Fibroblast of skin of left quadriceps (primary cell): ENCODE data around the gene ZSCAN26.

Source experiments
- DNase-seq, 2 experiments: peaks; one replicate each; pipeline ENCODE4 v3.0.0-alpha.2; 2013; ENCODE audit warnings: low read depth in 2 of 2

ZSCAN26 gene

DNA sequence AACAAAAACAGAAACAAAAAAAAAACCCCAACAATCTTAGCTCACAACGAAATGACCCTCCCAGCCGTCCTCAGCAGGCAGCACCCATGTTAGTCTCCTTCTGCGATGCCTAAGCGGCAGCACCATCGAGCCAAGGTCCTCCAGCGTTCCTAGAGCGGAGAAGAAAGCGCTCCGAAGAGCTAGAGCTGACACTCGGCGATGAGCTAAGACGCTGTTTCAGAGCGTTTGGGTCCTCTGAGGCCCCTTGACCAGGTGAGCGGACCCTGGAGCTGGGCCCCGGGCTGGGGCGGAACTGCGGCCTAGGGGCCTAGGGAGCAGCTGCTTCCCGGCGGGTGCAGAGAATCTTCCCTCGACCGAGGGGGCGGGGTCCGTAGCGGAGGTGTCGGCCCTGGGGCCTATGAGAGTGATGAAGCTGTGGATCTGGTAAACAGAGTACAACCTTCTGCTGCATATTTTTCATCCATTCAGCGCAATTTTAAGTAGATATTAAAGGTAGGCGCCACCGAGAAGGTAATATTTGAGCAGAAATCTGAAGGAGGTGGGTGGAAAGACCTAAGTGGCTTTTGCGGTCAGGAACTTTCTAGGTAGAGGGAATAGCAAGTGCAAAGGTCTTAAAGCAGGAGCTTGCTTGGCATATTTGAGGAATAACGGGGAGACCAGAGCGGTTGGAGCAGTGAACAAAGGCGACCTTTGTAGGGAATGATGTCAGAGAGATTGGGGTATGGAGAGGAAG lies at the start of gene ZSCAN26:
ZSCAN26 (plus strand) TSS at position 182 of the 733 bp plus-strand sequence. CDS start 4,777 bp downstream, outside the sequence.
- peak; percentile 78 to 80 for DNase-seq

DNA sequence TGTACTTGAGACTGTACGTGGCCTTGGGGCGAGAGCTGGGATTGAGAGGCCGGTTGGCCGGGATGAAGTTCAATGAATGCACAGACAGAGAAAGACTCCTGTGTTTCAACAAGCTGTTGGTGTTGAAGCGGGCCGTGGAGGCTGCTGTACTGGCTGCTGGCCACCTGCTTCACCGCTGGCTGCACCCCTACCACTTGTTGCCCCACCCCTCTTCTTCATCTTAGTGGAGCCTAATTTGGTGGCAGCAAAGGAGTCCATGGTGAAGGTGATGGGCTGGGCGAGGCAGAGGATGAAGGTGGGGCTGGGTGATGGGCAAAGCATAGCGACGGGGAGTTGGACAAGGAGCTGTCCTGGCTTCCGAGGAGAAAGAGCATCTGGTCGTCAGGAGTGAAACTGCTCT lies 49.1 kb upstream of the ZSCAN26 start:
- no peak for DNase-seq

DNA sequence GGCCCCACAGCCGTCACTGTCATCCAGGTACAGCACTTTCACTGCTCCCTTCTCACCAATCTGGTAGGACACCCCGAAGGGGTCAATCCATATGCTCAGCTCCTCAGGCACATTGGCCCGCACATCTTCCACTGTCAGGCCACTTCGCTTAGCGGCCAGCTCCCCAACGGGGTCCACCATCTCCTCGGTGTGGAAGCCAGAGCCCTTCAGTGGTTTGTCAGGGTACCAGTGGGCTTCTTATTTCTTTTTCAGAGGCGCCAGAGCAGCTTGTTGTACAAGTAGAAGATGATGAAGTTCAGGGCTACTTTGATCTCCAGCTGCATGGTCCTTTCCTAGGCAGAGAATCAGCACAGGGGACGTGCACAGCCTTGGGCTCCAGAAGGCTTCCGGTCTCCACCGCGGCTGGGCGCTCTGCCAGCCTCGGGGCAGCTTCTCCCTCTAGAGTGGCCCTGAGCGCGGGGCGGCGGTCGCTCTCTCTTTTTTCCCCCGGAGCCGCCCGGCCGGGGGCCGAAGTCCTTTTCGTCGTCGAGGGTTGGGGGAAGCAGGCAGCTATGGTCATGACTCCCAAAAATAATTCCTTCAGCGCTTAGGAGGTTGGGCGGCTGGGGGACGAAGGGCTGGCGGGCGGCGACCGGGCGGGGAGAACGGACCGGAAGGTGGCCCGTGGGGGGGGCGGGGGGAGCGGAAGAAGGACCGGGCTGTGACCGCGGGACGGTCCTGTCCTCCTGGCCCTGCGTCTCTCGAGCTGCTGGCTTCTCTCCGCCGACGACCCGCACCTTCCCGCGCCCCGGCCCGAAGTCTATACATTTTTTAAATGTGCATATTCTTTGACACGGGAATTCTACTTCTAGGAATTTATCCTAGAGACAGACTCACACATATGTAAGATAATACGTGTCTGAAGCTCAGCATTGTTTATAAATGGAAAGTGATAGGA lies 48.4 kb upstream of the ZSCAN26 start:
- peak; percentile 28 to 36 for DNase-seq

DNA sequence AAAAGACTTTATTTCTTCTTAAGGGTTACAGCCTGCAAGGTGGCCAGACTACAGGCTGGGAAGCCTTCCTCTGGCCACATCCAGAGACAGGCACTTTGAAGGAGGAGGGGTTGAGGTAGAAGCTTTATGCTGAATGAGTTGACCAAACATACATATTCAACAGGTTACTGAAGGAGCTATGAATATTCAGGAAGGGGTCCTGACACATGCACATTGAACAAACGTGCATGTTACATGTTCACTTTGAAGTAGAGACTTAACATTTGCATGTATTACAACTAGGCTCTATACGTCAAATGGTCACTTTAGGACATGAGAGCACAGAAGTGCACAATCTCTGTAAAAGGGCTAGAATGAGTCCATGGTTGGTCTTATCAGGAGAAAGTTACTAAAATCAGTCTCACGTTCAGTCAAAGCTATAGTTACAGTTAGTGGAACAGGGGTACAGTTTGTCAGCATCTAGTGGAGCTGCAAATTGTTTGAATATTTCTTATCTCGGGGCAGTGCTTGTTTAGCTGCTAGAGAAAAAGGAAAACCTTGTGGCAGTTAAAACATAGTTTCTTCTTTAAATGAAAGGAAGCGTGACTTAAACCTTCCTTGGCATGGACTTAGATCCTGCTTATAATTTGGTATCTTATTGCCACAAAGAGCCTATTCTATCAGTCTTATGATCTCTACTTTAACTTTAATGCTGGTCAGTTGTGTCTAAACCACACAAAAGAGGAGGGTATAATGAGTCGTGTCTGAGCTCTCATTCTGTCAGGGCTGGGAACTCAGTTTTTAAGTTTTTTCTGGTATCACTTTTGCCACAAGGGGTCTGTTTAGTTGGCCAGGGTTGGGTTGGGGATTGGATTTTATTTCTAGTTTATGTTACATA lies 46.4 kb upstream of the ZSCAN26 start:
- no peak for DNase-seq

DNA sequence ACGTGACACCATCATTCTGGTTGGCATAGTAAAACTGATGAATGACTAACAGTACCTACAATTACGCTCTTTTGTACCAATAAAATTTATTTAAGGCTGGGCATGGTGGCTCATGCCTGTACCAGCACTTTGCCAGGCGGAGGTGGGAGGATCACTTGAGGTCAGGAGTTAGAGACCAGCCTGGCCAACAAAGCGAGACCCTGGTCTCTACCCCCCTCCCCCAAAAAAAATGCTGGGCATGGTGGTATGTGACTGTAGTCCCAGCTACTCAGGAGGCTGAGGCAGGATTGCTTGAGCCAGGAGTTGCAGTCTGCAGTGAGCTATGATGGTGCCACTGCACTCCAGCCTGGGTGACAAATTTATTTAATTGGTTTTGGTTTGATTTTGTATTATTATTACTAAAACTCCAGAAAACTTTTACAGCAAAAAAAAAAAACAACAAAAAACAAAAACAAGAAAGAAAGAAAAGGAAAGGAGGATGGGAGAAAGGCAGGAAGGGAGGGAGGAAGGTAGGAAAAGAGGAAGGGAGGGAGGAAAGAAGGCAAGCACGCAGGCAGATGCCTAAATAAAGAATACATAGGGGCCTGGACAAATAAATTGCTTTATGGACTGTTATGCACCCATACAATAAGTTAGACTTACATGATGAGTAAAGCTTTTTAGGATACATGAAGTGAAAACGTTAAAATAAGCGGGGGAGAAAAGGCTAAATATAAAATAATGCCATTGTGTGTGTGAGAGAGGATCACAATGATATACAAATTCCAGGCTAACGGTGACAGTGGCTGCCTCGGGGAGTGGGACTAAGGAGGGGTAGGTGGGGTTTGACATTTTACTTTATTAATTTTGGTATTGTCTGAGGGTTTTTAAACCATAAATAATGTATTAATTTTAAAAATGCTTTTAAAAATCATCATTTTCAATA lies 42.5 kb upstream of the ZSCAN26 start:
- DNase-seq, result no peak

DNA sequence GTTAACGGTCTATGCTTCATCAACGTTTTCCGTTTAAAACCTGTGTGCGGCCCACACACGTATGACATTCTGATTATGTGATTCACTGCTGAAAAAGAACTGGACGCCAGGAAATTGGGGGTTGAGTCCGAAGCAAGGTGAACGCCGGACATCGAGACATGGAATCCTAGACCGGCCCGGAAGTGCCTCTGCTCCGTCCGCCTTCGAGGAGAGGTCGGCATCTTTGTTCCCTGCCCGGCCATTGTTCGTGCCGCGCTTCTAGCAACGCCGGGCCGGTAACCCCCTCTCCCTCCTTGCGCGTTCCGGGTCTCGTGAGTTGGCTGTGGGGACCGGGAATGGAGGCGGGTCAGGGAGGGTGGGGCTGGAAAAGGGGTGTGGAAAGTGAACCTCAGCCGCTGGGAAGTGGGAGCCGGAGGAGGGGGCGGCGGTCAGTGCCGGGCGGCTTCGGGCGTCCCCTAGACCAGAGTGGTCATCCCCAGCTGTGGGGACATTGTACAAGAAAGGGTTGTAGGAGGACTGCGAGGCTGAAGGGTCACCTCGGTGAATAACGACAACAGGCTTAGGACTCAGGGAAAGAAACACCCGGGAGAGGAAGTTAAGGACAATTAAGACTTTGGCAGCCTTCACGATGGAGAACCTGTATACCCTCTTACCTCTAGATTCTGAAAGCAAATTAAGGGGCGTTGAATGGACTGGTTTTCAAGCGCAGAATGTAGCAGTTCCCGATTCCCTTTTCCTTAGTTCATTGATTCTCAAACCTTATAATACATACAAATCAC lies 41.7 kb upstream of the ZSCAN26 start, which contains the start of gene ZSCAN9:
ZSCAN9 (plus strand) TSS at position 220 of the 779 bp plus-strand sequence. CDS start 1,810 bp downstream, outside the sequence.
- peak; percentile 54 to 55 for DNase-seq

DNA sequence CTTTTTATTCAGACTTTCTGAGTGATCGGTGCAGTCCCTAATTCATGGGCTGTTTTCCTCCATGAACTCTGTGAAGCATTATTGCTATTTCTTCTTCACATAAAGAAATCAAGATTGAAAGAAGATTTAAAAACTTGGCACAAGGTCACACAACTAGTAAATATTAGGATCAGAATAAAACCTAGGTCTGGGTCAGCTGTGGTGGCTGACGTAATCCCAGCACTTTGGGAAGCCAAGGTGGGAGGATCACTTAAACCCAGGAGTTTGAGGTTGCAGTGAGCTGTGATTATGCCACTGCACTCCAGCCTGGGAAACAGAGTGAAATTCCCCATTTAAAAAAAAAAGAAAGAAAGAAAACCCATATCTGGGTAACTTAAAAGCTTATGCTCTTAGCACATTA lies 40.5 kb upstream of the ZSCAN26 start:
- DNase-seq, result no peak

DNA sequence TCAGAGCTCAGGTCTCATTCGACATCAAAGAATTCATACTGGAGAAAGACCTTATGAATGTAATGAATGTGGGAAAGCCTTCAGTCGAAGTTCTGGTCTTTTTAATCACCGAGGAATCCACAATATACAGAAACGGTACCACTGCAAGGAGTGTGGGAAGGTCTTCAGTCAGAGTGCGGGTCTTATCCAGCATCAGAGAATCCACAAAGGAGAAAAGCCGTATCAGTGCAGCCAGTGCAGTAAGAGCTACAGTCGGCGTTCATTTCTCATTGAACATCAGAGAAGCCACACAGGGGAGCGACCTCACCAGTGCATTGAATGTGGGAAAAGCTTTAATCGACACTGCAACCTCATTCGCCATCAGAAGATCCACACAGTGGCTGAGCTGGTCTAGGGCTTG lies 34.2 kb upstream of the ZSCAN26 start:
- DNase-seq, result no peak

DNA sequence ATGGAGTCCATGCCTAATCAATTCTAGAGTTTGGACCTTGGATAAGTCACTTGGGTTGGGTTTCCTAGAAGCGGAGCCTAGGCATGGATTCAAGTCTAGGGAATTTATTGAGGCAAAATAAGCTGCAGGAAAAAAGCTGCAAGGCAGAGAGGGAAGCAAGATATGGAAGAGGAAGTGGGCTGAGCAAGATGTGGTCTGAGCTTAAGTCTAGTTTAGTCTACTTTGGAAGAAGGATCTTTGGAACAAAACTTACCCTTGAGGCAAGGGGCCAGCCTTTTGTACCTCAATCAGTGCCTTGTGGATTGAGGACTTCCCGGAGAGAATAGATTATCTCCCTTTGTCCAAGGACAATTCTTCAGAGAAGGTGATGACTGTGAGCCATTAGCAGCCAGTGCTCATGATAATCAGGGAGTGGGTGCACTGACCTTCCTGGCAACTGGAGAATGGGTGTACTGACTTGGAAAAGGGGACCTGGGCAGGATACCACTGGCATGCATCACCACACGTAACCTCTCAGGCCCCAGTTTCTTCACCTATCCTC lies 31.0 kb upstream of the ZSCAN26 start:
- DNase-seq, result no peak

DNA sequence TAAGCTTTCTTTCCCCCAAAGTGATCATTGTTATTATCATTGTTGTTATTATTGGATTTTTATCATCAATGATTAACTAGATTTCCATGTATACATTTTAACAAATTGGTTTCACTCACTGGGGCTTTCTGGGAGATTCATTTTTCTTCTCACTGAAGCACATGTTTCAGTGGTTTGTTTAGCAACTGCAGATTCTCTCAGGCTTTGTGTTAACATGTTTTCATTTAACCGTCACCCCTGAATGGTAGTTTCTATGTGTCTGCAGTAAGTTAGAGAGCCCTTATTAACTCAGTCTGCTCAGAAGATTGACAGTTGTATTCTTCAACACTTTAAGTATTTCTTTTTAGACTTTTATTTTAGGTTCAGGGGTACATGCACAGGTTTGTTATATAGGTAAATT lies 27.3 kb upstream of the ZSCAN26 start:
- DNase-seq, result no peak

DNA sequence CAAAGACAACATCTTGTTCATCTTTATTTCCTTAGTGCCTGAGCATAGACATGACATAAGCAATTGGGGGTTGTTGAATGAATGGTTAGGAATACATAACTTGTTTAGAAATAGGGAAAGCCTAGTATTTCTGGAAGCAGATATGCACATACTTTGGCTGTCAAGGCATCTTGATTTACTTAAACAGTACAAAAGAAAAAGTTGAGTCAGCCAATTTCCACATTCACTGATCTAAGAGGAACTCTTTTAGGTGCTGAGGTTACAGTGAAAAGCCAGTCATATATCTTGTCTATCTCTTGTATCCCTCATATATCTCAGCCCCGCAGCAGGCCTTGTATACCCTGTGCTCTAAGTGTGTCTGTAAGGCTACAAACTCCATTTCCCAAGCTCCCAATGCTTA lies 26.5 kb upstream of the ZSCAN26 start:
- DNase-seq, result no peak

DNA sequence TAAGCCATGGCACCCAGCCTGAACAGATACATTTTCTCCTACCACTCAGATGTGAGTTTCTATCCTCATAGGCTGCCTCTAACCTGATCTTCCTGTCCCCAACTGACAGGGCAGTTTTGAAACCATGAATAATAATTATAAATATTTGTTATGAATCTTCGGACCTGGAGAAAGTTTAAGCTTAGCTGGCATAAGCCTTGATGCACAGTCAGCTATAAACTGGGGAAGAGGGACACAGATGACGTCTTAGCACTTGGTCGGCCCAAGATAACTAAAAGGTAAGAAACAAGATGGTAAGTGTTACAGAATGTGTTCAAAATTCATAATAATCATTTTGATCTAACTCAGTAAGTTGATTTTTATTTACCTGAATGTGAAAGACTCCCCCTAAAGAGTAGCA lies 23.0 kb upstream of the ZSCAN26 start:
- no peak for DNase-seq

DNA sequence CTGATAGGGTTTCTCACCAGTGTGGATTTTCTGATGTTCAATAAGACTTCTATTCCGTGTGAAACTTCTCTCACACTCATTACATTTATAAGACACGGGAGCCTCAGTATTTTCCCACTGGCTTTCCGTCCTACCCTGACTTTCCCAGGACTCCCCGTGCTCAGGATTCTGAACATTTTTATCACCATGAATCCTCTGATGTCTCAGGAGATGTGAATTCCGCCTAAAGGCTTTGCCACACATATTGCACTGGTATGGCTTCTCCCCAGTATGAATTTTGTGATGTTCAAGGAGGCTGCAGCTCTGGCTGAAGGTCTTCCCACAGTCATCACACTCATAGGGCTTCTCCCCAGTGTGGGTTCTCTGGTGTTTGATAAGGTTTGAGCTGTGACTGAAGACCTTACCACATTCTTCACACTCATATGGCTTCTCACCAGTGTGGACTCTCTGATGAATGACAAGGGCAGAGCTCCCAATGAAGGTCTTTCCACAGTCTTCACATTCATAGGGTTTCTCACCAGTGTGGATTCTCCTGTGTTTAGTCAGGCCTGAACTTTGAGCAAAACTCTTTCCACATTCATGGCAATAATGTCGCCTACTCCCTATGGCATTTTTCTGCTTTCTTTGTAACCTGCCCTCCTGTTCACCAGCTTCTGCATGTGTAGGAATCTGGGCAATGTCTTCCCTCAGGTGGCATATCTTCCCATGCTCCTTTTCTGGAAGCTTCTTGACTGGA lies 21.6 kb upstream of the ZSCAN26 start:
- DNase-seq, result no peak

DNA sequence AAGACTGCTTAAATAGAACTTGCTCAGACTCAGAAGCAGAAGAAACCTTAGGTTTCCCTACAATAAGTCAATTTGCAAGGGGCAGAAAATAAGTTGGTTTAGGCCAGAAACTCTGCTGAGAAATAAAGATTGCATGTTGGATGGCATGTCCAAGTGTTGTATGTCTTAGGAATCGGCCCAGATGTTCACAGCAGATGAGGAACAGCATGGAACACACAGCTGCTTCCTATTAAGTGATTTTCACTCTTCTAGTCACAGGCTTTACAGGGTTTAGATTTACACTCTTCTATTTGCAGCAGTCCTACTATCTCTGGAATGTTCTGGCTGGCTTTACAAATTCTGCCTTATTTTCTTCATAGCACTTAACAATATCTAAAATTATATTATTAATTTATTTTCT lies 18.0 kb upstream of the ZSCAN26 start:
- no peak for DNase-seq

DNA sequence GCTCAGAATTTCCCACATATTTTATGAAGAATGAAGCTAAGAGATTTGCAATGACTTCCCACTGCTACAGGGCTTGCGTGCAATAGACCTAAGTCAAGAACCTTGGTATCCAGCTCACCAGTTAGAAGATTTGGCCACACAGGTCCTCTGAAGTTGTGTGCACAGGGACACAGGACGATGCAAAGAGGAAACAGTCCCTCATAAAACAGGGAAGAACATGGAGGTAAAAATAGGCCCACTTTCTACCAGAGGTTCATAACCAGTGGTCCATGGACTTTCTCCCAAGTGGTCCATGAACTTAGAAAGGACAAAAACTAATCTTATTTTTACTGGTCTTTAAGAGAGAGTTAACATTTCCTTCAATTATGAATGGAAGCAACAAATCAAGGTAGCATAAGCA lies 16.2 kb upstream of the ZSCAN26 start:
- no peak for DNase-seq

DNA sequence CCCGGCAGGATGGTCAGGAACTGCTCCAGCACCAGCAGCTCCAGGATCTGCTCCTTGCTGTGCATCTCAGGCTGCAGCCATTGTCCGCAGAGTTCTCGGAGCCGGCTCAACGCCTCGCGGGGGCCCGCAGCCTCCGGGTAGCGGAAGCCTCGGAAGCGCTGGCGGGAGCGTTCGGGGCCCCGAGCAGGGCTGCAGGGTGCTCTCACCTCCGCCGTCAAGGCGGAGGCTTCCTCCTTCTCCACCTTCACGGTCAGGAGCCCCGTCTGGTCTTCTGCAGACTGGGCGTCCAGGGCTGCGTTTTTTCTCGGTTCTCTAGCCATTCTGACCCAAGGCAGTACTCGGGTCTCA lies 15.3 kb upstream of the ZSCAN26 start:
- DNase-seq, result no peak

DNA sequence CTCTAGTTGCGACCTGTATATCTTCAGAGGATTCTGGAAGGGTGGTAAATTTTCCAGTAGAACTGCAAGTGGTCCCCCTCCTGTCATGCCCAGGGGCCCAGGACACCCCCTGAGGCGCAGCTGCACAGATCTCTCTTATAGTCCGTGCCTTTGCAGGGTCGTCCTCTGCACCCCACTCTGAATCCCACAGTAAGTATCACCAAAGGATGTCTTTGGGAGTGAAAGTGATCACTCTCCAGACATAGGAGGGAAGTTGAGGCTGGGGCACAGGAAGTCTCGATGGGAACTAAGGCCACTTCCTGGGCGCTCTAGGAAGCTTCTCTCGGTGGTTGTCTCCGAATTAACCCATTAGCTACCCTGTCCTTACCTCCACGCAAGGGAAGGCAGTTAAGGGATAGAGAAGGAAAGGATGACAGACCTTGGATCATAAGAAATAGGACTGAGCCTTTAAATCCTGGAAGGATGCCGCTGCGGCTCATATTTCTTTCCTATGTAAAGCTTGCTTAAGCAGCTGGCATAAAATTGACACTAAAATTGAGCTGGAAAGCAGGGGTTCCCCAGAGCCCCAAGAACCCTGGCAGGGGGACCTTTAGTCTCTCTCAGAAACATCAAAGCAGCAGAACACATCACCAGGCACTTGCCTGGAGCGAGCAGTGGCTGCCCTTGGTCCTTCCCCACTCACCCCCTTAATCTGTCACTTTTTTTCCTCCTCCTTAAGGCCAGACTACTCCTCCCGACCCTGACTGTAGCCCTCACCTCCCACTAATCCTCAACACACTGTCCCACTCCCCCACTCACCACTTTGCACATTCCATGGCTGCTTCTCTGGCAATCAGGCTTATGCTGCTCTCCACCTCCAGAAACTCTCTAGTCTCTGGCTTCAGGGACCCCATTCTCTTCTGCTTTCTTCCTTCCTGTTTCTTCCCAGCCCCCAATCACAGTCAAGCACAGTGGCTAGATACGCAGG lies 14.7 kb upstream of the ZSCAN26 start, which contains the start of gene ZKSCAN4:
ZKSCAN4 (minus strand) TSS at position 261 of the 967 bp plus-strand sequence. CDS start 289 bp downstream, outside the sequence.
- peak; percentile 81 for DNase-seq

DNA sequence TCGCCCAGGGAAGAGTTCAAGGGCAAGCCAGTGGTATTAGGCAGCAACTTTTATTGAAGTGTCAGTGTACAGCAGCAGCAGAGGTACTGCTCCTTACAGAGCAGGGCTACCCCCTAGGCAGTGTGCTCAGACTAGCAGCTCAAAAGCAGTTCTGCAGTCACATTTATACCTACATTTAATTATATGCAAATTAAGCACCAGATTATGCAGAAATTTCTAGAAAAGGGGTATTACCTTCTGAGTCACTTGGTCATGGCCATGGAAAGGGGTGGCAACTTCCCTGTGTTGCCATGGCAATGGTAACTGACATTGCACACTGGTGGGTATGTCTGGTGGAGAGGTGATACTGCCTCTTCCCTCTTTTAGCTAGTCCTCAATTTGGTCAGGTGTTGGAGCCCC lies 12.8 kb upstream of the ZSCAN26 start:
- DNase-seq, result no peak
